ENCODE data around the gene KIF19.

GRCh38 chr17:74361230-74362068 lies 35.4 kb downstream of the KIF19 start, which contains the start of gene BTBD17:
- TF ChIP-seq CTCF (IDR thresholded peaks at IDR 0.05) (peak; percentile 84), ZFX (IDR thresholded peaks at IDR 0.05; ENCODE audit: borderline replicate concordance) (no peak)
